Measurements from ENCODE around the gene LRMDA.

The LRMDA gene

DNA sequence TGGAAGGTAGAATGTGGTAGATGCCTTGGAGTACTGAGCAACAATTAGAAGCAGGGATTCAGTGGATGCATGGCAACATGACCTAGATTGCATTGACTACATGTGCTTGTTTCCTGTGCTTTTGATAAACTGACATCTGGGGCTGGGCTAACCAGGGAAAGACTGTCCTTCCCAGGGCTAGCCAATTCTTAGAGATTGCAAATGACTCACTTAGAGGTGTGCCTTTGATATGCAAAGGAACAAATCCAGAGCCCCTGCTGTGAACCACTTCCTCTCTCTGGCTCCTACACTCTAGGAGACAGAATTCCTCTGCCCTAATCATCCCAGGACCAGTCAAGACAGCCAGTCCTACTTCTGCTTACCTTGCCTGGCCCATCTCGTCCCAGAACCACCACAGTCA is 651.5 kb downstream of the LRMDA start:
- TF ChIP-seq, protein P1, sequence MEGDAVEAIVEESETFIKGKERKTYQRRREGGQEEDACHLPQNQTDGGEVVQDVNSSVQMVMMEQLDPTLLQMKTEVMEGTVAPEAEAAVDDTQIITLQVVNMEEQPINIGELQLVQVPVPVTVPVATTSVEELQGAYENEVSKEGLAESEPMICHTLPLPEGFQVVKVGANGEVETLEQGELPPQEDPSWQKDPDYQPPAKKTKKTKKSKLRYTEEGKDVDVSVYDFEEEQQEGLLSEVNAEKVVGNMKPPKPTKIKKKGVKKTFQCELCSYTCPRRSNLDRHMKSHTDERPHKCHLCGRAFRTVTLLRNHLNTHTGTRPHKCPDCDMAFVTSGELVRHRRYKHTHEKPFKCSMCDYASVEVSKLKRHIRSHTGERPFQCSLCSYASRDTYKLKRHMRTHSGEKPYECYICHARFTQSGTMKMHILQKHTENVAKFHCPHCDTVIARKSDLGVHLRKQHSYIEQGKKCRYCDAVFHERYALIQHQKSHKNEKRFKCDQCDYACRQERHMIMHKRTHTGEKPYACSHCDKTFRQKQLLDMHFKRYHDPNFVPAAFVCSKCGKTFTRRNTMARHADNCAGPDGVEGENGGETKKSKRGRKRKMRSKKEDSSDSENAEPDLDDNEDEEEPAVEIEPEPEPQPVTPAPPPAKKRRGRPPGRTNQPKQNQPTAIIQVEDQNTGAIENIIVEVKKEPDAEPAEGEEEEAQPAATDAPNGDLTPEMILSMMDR (conservative IDR thresholded peaks at IDR 0.05; ENCODE audit: low read depth, low read length) = no peak
- peak; percentile 84 for DNase-seq (ENCODE audit: low read depth)
- no peak overlapping the region for H3K4me3 ChIP-seq (ENCODE audit: low read depth, low read length)

DNA sequence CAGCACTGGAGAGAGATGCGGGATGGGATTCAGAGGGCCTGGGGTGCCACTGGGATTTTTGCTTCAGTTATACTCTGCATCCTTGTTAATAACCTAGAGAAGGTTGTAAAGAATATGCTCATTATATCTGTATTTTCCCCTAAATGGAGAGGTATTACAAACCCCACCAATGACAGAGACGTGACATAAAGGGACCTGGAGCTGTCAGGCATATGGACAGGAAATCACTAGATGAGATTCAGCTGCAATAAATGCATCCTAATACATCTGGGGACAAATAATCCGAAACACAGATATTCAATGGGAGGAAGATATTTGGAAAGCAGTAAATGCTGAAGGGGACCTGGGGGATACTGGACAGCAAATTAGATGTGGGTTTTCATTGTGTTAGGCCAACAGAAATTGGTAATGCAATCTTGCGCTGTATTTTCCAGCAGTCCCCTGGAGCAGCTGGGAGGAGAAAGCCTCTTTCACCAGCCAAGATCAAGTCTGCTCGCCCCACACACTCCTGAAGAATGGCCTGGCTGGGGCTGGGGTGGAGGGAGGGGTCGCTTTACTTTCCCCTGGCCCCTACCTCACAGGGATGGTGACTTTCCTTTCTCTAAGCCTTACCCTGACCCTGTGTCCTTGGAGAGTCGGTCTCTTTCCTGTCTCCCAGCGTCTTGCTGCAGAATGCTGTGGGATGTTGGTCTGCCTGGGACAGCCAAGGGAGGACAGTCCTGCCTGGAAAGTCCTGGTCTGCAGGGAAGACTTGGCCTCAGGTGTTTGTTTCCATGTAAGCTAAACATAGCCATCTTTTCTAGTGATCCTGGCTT is 653.8 kb downstream of the LRMDA start:
- TF ChIP-seq, protein P1 (conservative IDR thresholded peaks at IDR 0.05; ENCODE audit: low read depth, low read length) = no peak
- no peak for DNase-seq (ENCODE audit: low read depth)
- H3K4me3 ChIP-seq (ENCODE audit: low read depth, low read length) = no peak overlapping the region

DNA sequence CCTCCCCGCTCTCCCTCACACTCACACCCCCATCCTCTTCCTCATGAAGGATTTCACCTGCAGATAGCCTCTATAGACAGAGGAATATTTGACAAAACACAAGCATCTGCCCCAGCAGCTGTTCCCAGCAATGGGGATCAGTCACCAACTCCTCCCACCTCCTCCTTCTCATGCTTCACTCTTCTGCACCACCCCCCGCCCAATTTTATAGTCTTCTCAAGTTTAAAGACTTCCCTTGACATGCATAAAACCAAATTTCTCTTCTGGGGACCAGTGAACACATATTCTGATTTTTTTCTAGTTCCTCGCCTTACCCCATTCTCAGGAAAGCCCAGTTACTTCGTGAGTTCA is 654.4 kb downstream of the LRMDA start:
- no peak overlapping the region for H3K4me3 ChIP-seq (ENCODE audit: low read depth, low read length)
- DNase-seq (ENCODE audit: low read depth) = no peak
- TF ChIP-seq, protein P1 (conservative IDR thresholded peaks at IDR 0.05; ENCODE audit: low read depth, low read length) = no peak

DNA sequence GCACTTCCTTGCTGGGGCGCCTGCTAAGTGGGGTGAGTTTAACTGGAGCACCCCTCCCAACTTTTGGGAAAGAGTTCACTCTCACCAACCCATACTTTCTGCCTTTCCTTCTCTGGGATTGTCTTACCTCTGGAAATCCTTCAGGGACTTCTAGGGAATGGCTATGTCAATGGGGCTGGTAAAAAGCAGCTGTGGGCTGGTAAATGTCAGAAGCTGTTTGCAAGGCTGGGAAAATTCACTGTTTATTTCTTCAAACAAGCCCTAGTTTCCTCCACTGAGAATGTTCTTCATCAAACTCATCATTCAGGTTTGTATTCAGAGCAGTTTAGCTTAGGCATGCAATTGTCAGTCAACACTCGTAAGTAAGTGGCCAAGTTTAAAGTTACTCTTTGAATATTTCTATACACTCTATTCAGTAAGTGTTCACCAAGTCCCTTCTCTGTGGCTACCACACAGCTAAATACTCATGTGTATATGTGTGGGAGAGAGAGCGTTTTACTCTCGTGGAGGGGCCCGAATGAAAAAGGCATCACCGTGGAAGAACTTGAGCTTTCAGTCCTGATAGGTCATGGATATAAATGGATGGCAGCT is 654.8 kb downstream of the LRMDA start:
- TF ChIP-seq, protein P1 (conservative IDR thresholded peaks at IDR 0.05; ENCODE audit: low read depth, low read length) = no peak
- DNase-seq (ENCODE audit: low read depth) = no peak
- no peak overlapping the region for H3K4me3 ChIP-seq (ENCODE audit: low read depth, low read length)

DNA sequence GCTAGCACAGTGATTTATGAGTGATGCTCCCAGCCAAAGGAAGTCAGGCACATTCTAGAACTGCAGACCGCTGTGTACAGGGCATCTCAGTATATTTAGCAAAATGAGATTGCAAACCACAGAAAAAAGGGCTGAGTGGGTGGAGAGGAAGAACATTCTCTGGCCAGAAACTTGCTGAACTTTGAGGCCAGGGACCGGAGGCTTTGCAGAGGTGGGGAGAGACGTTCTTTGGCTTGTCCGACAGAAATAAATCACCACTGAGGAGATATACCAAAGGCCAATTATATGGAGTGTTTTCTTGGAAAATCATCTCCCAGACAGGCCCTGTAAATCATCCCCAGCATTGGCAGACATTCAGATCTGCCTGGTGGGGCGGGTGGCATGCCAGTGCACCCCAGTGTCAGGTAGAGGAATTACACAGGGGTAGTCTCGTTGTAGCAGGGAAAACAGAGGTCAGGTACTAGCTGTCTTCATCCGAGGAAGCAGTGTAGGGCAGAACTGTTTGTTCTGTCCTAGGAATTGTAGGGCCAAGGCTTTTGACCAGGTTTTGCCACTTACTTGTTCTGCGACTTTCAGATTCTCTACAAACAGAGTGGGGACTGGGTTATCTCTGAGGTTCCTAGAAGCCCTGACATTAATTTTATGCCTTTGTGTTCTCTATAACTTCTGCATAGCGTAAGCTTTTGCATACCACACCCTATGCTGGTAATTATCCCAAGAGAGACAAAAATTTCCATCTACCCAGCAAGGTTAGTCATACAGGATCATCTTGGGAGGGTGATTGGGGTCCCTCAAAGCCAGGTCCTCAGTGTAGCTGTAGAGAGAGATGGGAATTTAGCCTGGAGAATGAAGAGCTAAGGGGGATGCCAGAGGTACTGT is 655.6 kb downstream of the LRMDA start:
- peak; percentile 85 for DNase-seq (ENCODE audit: low read depth)
- H3K4me3 ChIP-seq (ENCODE audit: low read depth, low read length) = no peak overlapping the region
- TF ChIP-seq, protein P1 (conservative IDR thresholded peaks at IDR 0.05; ENCODE audit: low read depth, low read length) = peak; percentile 75

DNA sequence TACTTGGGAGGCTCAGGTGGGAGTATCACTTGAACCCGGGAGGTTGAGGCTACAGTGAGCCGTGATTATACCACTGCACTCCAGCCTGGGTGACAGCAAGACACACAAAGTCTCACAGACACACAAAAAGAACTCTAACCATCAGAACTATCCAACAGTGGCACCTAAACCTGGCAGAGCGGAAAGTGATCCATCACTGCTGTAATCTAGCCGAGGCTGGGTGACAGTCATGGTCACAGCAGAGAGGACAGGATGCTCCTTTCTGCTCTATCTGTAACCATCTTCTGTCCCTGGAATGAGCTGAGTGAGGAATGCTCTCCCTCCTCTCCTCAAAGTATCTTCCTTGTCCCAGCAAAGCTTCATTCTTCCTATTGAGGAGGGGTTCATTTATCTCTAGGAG is 656.6 kb downstream of the LRMDA start:
- no peak overlapping the region for H3K4me3 ChIP-seq (ENCODE audit: low read depth, low read length)
- DNase-seq (ENCODE audit: low read depth) = no peak
- TF ChIP-seq, protein P1 (conservative IDR thresholded peaks at IDR 0.05; ENCODE audit: low read depth, low read length) = no peak
